ENCODE data around the gene TMEM220. TPM values are rescaled to one million over a fixed set of nuclear protein-coding genes. Genes with fewer than 3 reads are reported as not detected.

TMEM220 gene
- total and polyA plus RNA-seq, 2 experiments from 2014 or later = 3.1 to 7.8 TPM

DNA sequence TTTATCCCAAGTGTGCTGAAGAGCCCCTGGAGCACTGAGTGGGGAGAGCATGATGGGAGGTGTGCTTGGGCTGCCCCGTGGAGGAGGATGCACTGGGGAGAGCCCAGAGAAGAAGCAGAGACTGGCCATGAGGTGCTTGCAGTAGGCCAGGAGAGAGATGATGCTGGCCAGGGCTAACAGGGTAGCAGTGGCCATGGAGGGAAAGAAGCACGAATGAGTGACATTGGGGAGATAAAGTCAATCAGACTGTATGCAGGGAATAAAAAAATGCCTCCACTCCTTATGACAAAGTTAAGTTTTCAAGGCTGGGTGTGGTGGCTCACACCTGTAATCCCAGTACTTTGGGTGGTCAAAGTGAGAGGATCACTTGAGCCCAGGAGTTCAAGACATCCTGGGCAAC is 5.4 kb upstream of the TMEM220 start (continued):
- TF ChIP-seq, protein P1, sequence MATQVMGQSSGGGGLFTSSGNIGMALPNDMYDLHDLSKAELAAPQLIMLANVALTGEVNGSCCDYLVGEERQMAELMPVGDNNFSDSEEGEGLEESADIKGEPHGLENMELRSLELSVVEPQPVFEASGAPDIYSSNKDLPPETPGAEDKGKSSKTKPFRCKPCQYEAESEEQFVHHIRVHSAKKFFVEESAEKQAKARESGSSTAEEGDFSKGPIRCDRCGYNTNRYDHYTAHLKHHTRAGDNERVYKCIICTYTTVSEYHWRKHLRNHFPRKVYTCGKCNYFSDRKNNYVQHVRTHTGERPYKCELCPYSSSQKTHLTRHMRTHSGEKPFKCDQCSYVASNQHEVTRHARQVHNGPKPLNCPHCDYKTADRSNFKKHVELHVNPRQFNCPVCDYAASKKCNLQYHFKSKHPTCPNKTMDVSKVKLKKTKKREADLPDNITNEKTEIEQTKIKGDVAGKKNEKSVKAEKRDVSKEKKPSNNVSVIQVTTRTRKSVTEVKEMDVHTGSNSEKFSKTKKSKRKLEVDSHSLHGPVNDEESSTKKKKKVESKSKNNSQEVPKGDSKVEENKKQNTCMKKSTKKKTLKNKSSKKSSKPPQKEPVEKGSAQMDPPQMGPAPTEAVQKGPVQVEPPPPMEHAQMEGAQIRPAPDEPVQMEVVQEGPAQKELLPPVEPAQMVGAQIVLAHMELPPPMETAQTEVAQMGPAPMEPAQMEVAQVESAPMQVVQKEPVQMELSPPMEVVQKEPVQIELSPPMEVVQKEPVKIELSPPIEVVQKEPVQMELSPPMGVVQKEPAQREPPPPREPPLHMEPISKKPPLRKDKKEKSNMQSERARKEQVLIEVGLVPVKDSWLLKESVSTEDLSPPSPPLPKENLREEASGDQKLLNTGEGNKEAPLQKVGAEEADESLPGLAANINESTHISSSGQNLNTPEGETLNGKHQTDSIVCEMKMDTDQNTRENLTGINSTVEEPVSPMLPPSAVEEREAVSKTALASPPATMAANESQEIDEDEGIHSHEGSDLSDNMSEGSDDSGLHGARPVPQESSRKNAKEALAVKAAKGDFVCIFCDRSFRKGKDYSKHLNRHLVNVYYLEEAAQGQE (IDR thresholded peaks at IDR 0.05; ENCODE audit: unreplicated experiment) = no peak
- no peak for TF ChIP-seq ZNF331 (CRISPR knock-in tag; IDR thresholded peaks at IDR 0.05; ENCODE audit: low read depth)
- no peak for TF ChIP-seq POLR2AphosphoS5 (IDR thresholded peaks at IDR 0.05; ENCODE audit: low read depth)
- TF ChIP-seq, protein P2, sequence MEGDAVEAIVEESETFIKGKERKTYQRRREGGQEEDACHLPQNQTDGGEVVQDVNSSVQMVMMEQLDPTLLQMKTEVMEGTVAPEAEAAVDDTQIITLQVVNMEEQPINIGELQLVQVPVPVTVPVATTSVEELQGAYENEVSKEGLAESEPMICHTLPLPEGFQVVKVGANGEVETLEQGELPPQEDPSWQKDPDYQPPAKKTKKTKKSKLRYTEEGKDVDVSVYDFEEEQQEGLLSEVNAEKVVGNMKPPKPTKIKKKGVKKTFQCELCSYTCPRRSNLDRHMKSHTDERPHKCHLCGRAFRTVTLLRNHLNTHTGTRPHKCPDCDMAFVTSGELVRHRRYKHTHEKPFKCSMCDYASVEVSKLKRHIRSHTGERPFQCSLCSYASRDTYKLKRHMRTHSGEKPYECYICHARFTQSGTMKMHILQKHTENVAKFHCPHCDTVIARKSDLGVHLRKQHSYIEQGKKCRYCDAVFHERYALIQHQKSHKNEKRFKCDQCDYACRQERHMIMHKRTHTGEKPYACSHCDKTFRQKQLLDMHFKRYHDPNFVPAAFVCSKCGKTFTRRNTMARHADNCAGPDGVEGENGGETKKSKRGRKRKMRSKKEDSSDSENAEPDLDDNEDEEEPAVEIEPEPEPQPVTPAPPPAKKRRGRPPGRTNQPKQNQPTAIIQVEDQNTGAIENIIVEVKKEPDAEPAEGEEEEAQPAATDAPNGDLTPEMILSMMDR (conservative IDR thresholded peaks at IDR 0.05; ENCODE audit: low read depth in 2 of 2) = no peak
- TF ChIP-seq EZH2 (IDR thresholded peaks at IDR 0.05; ENCODE audit: low read depth, unreplicated experiment) = no peak
- TF ChIP-seq ZNF114 (CRISPR knock-in tag; IDR thresholded peaks at IDR 0.05) = no peak

DNA sequence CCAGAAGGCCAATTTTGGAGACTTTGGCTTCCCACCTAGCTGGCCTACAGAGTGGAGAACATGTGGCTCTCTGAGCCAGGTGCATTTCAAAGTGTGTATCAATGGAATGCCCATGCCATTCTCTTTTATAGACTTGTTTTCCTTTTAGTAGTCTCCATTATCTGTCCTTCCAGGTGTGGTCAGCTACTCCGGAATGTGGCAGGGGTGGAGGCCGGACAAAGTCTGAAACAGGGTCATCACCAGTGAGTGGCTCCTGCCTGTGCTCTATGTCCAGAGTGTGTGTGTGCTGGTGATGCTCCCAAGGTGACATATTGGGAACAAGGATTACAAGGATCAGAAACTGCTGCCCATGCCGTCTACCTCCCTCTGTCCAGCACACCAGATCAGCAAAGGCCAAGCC is 3.8 kb upstream of the TMEM220 start:
- Histone ChIP-seq H3K27me3 (ENCODE audit: insufficient read depth) (peaks cover 3% of the 10 kb centered on the region; the same call in 1 of the 2 replicates), H3K36me3 (ENCODE audit: insufficient read depth) (no peaks in the 10 kb centered on the region), H3K27ac (ENCODE audit: low read depth) (no peak overlapping the region), H3K79me2 (replicated peaks; ENCODE audit: insufficient read depth) (no peaks in the 10 kb centered on the region; the same call in 1 of the 2 replicates), H4K20me1 (replicated peaks; ENCODE audit: insufficient read depth) (no peaks in the 10 kb centered on the region), H3K4me3 (no peak overlapping the region), H3K9me2 (ENCODE audit: insufficient read depth) (no peaks in the 10 kb centered on the region), H2AFZ (no peak overlapping the region), H3K4me2 (no peak overlapping the region), H3K4me1 (ENCODE audit: insufficient read depth) (peaks cover 10% of the 10 kb centered on the region), H3F3A (replicated peaks; ENCODE audit: low read depth) (0 out of 2 replicates have a peak, but pooled peaks cover 3% of the 10 kb centered on the region)
- Mint-ChIP-seq H3K9me3 (peaks cover 7% of the 10 kb centered on the region; the same call in 2 of the 3 replicates), H3K27me3 (ENCODE audit: insufficient read depth, low read depth, poor library complexity) (peaks cover 3% of the 10 kb centered on the region), H3K4me3 (no peak overlapping the region), H3K27ac (no peak overlapping the region), H3K36me3 (ENCODE audit: low read depth) (peaks cover 3% of the 10 kb centered on the region; the same call in 2 of the 3 replicates), H3K4me1 (peaks cover 24% of the 10 kb centered on the region; the same call in 2 of the 3 replicates)
- DNase-seq (ENCODE audit: low spot score) = no peak
- no peak for ATAC-seq
- TF ChIP-seq JUNB (IDR thresholded peaks at IDR 0.05; ENCODE audit: unreplicated experiment) = no peak
- TF ChIP-seq, protein P1 (IDR thresholded peaks at IDR 0.05; ENCODE audit: unreplicated experiment) = no peak
- TF ChIP-seq, protein P3, sequence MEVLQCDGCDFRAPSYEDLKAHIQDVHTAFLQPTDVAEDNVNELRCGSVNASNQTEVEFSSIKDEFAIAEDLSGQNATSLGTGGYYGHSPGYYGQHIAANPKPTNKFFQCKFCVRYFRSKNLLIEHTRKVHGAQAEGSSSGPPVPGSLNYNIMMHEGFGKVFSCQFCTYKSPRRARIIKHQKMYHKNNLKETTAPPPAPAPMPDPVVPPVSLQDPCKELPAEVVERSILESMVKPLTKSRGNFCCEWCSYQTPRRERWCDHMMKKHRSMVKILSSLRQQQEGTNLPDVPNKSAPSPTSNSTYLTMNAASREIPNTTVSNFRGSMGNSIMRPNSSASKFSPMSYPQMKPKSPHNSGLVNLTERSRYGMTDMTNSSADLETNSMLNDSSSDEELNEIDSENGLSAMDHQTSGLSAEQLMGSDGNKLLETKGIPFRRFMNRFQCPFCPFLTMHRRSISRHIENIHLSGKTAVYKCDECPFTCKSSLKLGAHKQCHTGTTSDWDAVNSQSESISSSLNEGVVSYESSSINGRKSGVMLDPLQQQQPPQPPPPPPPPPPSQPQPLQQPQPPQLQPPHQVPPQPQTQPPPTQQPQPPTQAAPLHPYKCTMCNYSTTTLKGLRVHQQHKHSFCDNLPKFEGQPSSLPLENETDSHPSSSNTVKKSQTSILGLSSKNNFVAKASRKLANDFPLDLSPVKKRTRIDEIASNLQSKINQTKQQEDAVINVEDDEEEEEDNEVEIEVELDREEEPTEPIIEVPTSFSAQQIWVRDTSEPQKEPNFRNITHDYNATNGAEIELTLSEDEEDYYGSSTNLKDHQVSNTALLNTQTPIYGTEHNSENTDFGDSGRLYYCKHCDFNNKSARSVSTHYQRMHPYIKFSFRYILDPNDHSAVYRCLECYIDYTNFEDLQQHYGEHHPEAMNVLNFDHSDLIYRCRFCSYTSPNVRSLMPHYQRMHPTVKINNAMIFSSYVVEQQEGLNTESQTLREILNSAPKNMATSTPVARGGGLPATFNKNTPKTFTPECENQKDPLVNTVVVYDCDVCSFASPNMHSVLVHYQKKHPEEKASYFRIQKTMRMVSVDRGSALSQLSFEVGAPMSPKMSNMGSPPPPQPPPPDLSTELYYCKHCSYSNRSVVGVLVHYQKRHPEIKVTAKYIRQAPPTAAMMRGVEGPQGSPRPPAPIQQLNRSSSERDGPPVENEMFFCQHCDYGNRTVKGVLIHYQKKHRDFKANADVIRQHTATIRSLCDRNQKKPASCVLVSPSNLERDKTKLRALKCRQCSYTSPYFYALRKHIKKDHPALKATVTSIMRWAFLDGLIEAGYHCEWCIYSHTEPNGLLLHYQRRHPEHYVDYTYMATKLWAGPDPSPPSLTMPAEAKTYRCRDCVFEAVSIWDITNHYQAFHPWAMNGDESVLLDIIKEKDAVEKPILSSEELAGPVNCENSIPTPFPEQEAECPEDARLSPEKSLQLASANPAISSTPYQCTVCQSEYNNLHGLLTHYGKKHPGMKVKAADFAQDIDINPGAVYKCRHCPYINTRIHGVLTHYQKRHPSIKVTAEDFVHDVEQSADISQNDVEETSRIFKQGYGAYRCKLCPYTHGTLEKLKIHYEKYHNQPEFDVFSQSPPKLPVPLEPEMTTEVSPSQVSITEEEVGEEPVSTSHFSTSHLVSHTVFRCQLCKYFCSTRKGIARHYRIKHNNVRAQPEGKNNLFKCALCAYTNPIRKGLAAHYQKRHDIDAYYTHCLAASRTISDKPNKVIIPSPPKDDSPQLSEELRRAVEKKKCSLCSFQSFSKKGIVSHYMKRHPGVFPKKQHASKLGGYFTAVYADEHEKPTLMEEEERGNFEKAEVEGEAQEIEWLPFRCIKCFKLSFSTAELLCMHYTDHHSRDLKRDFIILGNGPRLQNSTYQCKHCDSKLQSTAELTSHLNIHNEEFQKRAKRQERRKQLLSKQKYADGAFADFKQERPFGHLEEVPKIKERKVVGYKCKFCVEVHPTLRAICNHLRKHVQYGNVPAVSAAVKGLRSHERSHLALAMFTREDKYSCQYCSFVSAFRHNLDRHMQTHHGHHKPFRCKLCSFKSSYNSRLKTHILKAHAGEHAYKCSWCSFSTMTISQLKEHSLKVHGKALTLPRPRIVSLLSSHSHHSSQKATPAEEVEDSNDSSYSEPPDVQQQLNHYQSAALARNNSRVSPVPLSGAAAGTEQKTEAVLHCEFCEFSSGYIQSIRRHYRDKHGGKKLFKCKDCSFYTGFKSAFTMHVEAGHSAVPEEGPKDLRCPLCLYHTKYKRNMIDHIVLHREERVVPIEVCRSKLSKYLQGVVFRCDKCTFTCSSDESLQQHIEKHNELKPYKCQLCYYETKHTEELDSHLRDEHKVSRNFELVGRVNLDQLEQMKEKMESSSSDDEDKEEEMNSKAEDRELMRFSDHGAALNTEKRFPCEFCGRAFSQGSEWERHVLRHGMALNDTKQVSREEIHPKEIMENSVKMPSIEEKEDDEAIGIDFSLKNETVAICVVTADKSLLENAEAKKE (CRISPR knock-in tag; IDR thresholded peaks at IDR 0.05) = no peak
- TF ChIP-seq EZH2 (IDR thresholded peaks at IDR 0.05; ENCODE audit: low read depth, unreplicated experiment) = no peak

Data from GM23338 (cell line).